ENCODE results near the gene RNF181.
"Not testable (repeated sequence)": the region's sequence is repeated elsewhere in the genome, so short reads cannot be mapped to it uniquely, and the experiment has no call there.

RNF181 gene

DNA sequence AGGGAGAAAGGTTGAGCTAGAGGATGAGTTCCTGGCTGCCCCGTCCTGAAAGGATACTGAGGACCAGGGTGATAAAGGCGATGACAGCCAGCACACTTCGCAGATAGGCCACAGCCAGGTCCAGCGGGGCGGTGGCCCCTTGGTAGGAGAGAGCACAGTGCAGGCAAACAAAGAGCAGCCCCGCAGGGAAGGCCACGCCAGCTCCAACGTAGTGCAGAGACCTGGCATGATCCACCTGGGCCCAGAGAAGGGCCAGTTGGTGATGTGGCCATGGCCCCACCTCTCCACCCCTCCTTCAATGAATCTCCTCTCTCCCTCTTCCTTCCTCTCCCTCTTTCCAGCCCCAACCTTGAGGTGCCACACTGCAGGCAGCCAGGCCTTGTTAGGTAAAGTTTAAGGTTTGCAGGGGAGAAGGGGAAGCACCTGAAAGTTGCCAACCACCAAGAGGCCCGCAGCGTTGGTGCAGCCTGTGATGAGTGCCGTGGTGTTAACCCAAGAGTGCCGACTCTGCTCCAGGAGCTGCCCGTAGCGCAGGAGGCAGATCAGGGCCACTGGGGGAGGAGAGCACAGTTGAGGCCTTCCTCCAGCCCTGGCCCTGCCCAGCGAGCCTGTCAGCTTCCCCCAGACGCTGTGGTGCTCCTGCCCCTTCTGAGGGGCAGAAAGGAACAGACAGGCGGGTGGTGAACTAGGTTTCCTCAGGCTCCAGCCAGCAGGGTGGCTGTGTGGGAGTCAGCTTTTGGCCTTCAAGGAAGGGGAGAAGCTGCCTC, 4.1 kb downstream of the RNF181 start:
- no peaks in the 10 kb centered on the region for H3K9me3 Mint-ChIP-seq
- H3K4me3 Mint-ChIP-seq: no peak overlapping the region
- no peaks in the 10 kb centered on the region for H3K27me3 Mint-ChIP-seq
- H3K27ac Mint-ChIP-seq: peak overlapping the region; percentile 23
- peaks cover 39% of the 10 kb centered on the region for H3K4me1 Mint-ChIP-seq
- H3K36me3 Mint-ChIP-seq: no peaks in the 10 kb centered on the region

DNA sequence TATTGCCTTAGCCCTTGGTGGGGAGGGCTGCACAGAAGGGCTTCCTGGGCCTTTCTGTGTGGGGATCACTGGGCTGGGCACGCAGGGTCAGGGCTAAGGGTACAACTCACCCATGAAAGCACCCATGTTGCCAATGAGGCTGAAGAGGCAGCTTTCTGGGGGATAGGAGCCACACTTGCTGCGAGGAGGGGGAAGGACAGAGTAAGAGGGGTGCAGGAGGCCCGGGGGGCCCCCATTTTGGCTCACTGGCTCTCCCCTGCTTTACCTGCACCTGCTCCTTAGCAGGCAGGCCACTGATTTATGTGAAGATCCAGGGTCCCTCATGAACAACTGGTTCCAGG, 4.7 kb downstream of the RNF181 start:
- H3K4me3 Mint-ChIP-seq: no peak overlapping the region
- H3K9me3 Mint-ChIP-seq: no peaks in the 10 kb centered on the region
- H3K4me1 Mint-ChIP-seq: peaks cover 40% of the 10 kb centered on the region
- H3K27me3 Mint-ChIP-seq: no peaks in the 10 kb centered on the region
- H3K27ac Mint-ChIP-seq: no peak overlapping the region
- H3K36me3 Mint-ChIP-seq: no peaks in the 10 kb centered on the region

DNA sequence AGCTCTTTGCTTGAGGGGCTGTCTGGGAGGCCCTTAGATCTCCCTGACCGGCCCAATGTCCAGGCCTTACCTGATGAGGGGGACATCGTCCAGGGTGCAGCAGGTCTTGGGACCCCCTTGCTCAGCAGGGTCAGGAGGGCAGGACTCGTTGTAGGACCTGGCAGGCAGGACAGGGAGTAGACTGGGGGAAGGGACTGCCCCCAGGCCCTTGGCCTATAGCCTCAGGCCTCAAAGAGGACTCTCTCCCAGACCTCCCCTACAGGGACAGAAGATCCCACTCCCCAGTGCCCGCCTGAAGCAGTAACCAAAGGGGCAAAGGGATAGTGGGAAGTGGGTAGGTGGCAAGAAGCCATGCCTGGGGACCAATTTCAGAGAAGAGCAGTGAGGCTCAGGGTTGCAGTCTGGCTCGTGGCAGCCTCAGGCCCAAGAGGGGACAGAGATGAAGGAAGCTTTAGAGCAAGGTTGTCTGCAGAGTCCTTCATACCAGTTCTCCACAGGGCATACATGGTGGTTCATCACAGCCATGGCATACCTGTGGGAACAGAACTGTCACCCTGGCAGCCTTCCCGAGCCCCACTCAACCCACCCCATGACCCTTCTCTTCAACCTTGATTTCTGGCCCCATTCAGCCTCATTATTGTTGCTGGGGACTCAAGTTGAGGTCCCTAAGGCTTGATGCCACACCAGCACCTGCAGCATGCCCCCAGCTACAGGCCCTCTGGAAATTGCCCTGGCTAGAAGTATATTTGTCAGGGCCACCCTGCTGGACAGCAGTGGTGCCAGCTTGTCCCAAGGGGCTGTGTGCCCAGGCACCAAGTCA, 5.6 kb downstream of the RNF181 start:
- peak overlapping the region; percentile 85 for H3K4me3 Mint-ChIP-seq
- H3K27me3 Mint-ChIP-seq: no peaks in the 10 kb centered on the region
- no peaks in the 10 kb centered on the region for H3K9me3 Mint-ChIP-seq
- peaks cover 41% of the 10 kb centered on the region for H3K4me1 Mint-ChIP-seq
- no peaks in the 10 kb centered on the region for H3K36me3 Mint-ChIP-seq
- H3K27ac Mint-ChIP-seq: peak overlapping the region; percentile 87

DNA sequence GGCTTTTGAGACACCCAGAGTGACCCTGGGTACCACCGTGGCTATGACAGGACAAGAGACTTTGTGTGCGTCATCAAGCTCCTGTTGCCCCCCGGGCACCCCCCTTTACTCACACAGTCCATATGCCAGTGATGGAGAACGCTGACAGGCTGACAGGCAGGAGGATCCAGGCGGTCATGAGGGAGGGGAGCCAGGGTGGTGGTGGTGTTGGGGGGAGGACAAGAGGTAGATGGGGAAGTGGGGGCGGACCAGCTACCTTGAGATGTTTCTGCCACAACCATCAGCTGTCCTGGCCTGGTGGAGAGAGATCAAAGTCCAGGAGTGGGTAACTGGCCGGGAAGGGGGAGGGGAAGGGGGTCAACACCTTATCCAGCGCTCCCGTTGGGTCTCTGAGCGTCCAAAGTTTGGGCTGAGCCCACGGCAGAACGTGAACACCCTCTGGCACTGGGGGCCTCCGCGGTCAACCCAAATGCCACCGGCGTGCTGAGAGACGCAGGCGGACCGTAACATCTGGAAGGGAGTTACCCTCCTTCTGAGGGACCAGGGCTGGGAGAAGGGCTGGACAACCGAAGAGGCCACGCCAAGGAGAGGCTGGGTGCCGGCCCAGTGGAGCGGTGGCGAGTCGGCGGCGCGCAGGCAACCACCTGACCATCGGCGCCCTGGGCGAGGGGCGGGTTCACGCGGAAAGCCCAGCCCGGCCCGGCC, 6.4 kb downstream of the RNF181 start:
- Mint-ChIP-seq H3K4me3 (peak overlapping the region; percentile 85), H3K36me3 (no peaks in the 10 kb centered on the region), H3K4me1 (peaks cover 37% of the 10 kb centered on the region), H3K27me3 (no peaks in the 10 kb centered on the region), H3K9me3 (no peaks in the 10 kb centered on the region), H3K27ac (peak overlapping the region; percentile 87)

DNA sequence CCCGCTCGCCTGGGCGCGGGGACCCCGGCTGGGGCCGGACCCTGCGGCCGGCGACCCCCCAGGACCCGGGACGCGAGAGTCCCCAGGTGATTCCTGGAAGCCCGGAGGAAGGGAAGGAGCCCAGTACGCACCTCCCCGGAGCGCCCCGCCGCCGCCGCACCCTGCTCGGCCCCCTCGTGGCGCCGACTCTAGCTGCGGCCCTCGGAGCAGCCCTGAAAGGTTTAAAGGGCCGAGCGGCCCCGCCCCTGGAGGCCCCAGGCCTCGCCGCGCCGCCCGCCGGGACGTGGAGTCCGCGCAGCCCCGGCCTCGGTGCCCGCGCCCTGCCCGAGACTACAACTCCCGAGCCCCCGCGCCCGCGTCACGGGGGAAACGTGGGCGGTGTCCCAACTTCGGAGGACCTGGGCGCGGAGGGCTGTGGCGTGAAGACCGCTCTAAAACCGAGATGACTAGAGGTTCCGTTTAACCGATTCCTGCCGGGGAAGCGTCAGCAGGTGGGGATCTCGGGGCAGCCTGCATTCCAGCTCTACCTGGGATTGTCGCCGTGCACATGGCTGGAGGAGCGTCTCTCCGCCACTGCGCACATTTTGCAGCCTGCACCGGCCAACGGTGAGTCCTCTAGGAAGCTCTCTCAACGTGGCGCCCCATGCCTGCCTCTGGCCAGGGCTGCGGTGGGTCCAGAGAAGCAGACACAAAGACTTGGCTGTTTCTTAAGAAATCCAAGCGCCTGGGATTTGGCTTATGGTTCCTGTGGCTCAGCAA, 7.1 kb downstream of the RNF181 start, which contains the start of gene TMEM150A:
TMEM150A (minus strand) TSS at position 223 of the 759 bp plus-strand sequence. CDS start 750 bp downstream, outside the sequence.
- H3K27me3 Mint-ChIP-seq: no peaks in the 10 kb centered on the region
- H3K9me3 Mint-ChIP-seq: no peaks in the 10 kb centered on the region
- no peaks in the 10 kb centered on the region for H3K36me3 Mint-ChIP-seq
- H3K4me1 Mint-ChIP-seq: peaks cover 38% of the 10 kb centered on the region
- H3K27ac Mint-ChIP-seq: peak within 1 kb of the TSS; percentile 87
- H3K4me3 Mint-ChIP-seq: peak within 1 kb of the TSS; percentile 88

DNA sequence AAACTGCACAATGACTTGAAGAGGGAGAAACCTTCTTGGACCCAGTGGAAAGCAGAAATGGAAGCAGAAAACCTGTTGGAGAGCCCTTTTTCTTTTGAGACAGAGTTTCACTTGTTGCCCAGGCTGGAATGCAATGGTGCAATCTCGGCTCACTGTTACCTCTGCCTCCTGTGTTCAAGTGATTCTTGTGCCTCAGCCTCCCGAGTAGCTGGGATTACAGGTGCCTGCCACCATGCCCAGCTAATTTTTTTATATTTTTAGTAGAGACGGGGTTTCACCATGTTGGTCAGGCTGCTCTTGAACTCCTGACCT, 8.5 kb downstream of the RNF181 start:
- H3K36me3 Mint-ChIP-seq, H3K27me3 Mint-ChIP-seq, H3K9me3 Mint-ChIP-seq: not testable (repeated sequence)
- Mint-ChIP-seq H3K4me3 (peak overlapping the region; percentile 88), H3K27ac (peak overlapping the region; percentile 46), H3K4me1 (peaks cover 50% of the 10 kb centered on the region)

DNA sequence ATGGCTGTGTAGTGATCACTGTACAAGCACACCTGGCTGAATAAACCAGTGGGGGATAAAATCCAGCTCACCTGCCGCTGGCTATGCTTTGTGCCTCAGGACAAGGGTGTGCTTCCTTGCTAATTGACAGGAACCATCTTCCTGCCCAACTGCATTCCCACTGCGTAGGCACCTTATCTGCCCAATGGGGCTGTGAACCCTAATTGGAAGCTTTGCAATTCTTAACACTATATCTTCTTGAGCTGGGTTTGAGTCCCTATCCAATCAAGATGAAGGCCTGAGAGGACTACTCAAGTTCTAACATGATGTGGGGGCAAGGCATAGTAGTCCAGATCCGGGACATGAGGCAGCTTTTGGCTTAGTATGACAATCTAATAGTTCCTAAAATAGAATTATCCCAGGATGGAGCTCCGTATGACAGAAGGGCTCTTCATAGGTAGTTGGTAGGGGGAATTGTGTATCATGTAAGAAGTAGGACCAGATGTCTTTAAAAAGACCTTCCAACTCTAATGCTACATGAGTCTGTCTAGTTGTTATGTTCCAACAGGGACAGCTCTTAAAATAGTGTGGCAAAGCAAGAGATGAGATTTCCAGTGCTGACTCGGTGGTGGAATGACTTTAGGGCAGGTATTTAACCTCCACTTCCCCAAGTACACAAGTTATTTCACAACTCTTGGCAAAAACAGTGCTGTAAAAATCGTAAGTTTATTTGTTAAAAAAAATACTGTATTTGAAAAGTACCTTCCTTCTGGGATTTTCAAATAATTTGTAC, 9.2 kb downstream of the RNF181 start:
- H3K27ac Mint-ChIP-seq: peak overlapping the region; percentile 41

DNA sequence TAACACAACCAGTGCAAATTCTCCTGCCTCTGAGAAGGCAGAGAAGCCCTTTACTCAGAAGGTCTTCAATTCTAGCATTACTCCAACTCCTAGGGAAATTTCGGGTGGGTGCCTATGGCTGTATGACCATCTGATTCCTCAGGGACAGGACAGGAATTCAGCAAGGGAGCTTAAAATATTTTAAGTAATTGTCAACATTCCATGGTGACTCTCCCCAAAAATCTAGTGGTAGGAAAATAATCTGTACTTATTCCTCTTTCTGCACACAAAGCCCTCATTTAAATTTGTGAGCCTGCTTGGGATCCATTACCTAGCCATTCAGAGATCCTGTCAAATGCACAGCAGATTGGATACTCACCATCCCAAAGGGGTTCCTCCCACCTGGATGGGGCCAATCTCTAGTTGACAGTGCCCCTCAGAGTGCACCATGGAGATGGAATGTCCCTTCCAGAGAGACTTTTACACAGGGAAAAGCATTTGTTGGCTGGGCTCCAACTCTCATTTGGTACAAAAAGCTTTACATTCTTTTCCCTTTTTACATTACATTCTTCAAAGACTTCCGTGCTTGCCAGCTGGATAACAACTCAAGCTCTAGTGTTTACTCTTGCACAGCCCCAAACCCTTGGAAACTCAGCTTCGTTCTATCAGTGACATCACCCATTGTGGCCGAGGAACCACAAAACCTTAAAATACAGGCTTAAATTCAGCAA, 10.0 kb downstream of the RNF181 start:
- H3K4me3 Mint-ChIP-seq: no peak overlapping the region
- H3K36me3 Mint-ChIP-seq: peaks cover 4% of the 10 kb centered on the region
- peaks cover 64% of the 10 kb centered on the region for H3K4me1 Mint-ChIP-seq
- H3K9me3 Mint-ChIP-seq: no peaks in the 10 kb centered on the region
- no peaks in the 10 kb centered on the region for H3K27me3 Mint-ChIP-seq
- no peak overlapping the region for H3K27ac Mint-ChIP-seq

More for the DNA sequence above, 9.2 kb downstream of the RNF181 start:
- Mint-ChIP-seq H3K27me3 (no peaks in the 10 kb centered on the region), H3K36me3 (peaks cover 1% of the 10 kb centered on the region), H3K9me3 (no peaks in the 10 kb centered on the region), H3K4me1 (peaks cover 56% of the 10 kb centered on the region), H3K4me3 (no peak overlapping the region)

DNA sequence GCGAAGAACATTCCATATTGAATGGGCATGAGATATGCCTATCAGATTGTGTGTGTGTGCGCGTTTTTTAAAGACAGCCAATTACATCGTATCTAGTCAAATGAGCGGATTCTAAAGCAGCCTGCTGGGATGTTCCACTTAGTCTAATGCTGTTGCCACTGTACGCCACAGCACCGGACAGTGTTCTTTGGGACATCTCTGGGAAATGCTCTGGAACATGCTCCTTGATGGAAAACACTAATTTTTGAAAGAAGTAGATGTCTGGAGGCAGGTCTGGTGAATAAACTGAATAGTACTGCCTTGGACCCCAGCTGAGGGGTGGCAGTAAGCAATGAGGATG, 10.5 kb downstream of the RNF181 start:
- Mint-ChIP-seq H3K36me3 (peaks cover 4% of the 10 kb centered on the region), H3K4me3 (no peak overlapping the region), H3K9me3 (no peaks in the 10 kb centered on the region), H3K27me3 (no peaks in the 10 kb centered on the region), H3K27ac (no peak overlapping the region), H3K4me1 (peaks cover 64% of the 10 kb centered on the region)

DNA sequence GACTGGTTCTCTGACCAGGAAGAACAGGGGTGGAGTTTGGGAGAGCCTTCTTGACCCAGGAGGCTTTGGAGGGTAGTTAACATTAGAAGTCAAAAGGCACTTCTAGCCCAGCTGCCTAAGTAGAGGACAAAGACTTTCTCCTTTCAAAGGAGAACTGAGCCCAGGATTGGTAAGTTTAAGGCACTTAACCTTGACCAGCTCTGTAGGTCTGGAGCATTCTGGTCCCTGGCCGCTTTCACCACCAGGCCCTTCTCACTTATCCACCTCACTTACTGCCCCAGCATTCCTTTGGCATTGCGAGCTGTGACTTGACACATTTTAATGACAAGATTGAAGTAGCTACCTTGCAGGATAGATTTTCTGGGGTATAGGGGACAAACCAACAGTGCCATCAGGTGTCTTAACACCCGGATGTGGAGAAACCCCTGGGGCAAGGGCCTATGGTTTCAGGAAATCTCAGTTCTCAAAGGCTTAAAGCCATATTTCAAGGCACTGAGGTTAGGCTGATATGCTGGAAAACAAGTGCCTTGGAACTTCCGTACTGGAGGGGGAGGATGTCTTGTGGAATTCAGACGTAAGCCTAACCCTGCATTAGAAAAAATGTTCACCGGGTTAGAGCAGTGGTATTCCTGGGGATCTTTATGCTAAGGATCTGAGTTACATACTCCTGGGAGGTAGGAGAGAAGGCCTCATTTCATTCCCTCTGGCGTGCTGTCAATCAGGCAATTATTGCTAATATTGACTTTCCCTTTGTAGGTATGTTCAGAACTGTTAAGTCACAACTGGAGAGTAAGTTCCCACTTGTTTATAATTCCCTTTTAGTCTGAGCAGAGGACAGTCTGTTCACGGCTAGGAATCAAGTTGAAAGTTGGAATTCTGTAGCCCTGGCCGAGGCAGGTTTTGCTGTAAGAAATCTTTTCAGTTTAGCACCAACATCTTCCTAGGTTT, 12.0 kb downstream of the RNF181 start:
- peak overlapping the region; percentile 19 for H3K27ac Mint-ChIP-seq
- no peak overlapping the region for H3K4me3 Mint-ChIP-seq
- H3K4me1 Mint-ChIP-seq: peaks cover 64% of the 10 kb centered on the region
- H3K36me3 Mint-ChIP-seq: peaks cover 4% of the 10 kb centered on the region
- no peaks in the 10 kb centered on the region for H3K27me3 Mint-ChIP-seq
- no peaks in the 10 kb centered on the region for H3K9me3 Mint-ChIP-seq

DNA sequence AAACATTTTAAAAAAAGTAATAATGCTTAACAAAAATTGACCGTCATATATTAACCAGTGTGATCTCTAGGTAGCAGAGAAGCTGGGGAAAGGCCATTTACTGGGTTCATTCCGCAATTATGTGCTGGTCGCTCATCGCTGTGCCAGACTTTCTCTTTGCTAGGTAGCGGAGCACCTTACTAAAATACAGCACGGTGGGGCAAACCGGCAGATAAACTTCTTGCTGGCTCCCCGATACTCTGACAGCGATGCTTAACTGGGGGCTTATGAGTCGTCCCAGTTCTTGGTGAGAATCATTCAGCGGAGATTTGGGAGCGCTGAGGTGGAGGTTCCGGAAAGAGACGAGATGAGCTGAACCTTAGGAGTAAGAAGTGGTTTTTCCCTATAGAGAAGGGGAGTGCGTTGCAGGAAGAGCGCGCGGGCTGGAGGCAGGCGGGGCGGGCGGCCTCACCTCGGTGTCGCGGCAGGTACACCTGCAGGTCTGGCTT, 15.7 kb downstream of the RNF181 start:
- H3K36me3 Mint-ChIP-seq: peaks cover 4% of the 10 kb centered on the region
- H3K4me1 Mint-ChIP-seq: peaks cover 38% of the 10 kb centered on the region
- H3K27me3 Mint-ChIP-seq: no peaks in the 10 kb centered on the region
- no peaks in the 10 kb centered on the region for H3K9me3 Mint-ChIP-seq
- peak overlapping the region; percentile 98 for H3K4me3 Mint-ChIP-seq
- H3K27ac Mint-ChIP-seq: peak overlapping the region; percentile 97

DNA sequence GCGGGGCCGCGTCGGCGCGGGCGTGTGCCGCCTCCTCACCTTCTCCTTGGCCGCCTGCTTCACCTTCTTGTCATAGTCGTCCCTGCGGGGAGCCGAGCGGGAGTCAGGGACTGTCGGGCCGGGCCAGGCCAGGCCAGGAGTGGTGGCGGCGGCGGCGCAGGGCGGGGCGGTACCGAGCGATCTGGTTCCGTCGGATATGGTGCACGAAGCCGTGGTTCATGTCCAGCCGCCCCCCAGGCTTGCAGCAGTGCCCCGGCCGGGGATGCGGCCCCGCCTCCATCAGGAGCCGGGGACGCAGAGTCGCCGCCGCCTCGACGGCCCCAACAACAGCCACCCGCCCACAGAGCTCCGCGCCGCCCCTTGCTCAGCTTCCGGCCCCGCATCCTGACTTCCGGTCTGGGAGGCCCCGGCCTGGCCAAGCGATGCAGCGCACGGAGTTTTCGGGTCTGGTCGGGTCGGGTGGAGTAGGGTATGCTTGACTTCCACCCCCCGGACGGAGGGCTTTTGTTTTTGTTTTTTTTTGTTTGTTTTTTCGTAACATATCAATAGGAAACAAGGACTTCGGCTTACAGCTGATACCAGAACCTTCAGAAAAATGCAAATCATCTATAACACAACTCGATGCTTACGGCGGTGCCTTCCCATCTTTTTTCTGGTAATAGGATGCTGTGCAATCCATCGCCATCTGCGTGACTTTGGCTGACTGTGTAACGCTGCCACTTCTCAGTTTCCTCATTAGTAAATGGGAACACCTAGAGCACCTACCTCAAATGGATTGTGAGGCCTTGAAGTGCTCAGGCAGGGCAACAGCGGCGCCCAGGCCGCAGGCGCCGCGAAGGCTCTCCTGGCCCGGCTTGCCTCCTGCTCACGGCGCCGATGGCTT, 16.4 kb downstream of the RNF181 start, which contains the start of gene C2orf68:
C2orf68 (minus strand) TSS at position 362 of the 883 bp plus-strand sequence; CDS start at position 280, 82 bp downstream.
- Mint-ChIP-seq H3K27me3 (no peaks in the 10 kb centered on the region), H3K4me1 (peaks cover 35% of the 10 kb centered on the region)

More for the DNA sequence above, 16.4 kb downstream of the RNF181 start, which contains the start of gene C2orf68:
- Mint-ChIP-seq H3K36me3 (peaks cover 4% of the 10 kb centered on the region), H3K4me3 (peak within 1 kb of the TSS; percentile 98), H3K9me3 (no peaks in the 10 kb centered on the region), H3K27ac (peak within 1 kb of the TSS; percentile 97)
